IMR-90 (cell line): ENCODE data around the gene SHC1.

ENCODE experiments used
- CEBPB ChIP-seq: IDR thresholded peaks from 2 replicates; pipeline ENCODE4 v1.6.1; 2012; ENCODE audit warnings: low read depth, low read length, improper control_type of control experiment
- CHD1 ChIP-seq: IDR thresholded peaks from 2 replicates; pipeline ENCODE4 v1.6.1; 2012; ENCODE audit warnings: low read depth, low read length, improper control_type of control experiment
- FOS ChIP-seq: fragments of 150-350 bp; IDR thresholded peaks from 2 replicates; pipeline ENCODE4 v1.6.1; 2016; ENCODE audit warnings: low read depth, low read length
- MAFK ChIP-seq: IDR thresholded peaks from 2 replicates; pipeline ENCODE4 v1.6.1; 2012; ENCODE audit warnings: low read depth, low read length, improper control_type of control experiment
- MXI1 ChIP-seq: IDR thresholded peaks from 2 replicates; pipeline ENCODE4 v1.6.1; 2012; ENCODE audit warnings: low read depth, mild to moderate bottlenecking, low read length, moderate library complexity, borderline replicate concordance
- POLR2A ChIP-seq: IDR thresholded peaks from 2 replicates; pipeline ENCODE4 v1.6.1; 2012; ENCODE audit warnings: mild to moderate bottlenecking, low read depth, low read length
- RCOR1 ChIP-seq: IDR thresholded peaks from 2 replicates; pipeline ENCODE4 v1.6.1; 2012; ENCODE audit warnings: mild to moderate bottlenecking, low read length, improper control_type of control experiment; ENCODE audit not compliant: insufficient replicate concordance
- RFX5 ChIP-seq: IDR thresholded peaks from 2 replicates; pipeline ENCODE4 v1.8.0; 2012; ENCODE audit warnings: low read depth, mild to moderate bottlenecking, low read length, moderate library complexity
- SMC3 ChIP-seq: fragments of 150-350 bp; IDR thresholded peaks from 2 replicates; pipeline ENCODE4 v1.6.1; 2016; ENCODE audit warnings: low read depth, mild to moderate bottlenecking, antibody characterized with exemption, low read length, moderate library complexity
- TF ChIP-seq, protein P1 (sequence below): conservative IDR thresholded peaks from 2 replicates; pipeline ENCODE4 v1.5.1; 2012; ENCODE audit warnings: mild to moderate bottlenecking, low read depth, low read length, improper control_type of control experiment
- TF ChIP-seq, protein P2 (sequence below): fragments of 150-350 bp; IDR thresholded peaks from 2 replicates; pipeline ENCODE4 v1.6.1; 2017; ENCODE audit warnings: mild to moderate bottlenecking, antibody characterized with exemption, low read length, low read depth

DNA sequence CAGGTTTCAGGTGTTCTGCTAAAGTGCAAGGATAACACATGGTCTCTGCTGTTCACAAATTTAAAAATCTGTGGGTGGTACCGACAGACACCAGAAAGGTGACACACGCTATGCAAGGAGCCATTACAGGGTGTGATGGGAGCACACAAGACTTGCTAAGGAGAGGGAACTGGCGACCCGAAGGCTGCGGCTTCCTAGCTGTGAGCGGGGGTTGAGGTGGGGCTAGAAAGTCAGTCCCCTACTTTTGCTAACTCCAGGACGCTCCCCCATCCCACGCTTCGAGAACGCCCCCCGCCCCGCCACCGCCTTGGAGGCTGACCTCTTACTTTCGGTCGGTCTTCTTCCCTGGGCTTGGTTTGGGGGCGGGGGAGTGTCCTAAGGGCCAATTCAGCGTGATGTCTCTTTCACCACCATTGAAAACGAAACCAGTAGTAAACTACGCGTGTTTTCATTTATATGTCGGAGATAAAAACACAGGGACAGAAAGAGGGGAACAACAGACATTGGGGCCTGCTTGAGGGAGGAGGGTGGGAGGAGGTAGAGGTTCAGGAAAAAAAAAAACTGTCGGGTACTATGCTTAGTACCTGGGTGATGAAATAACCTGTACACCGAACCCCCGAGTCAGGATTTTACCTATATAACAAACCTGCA is 5.0 kb upstream of the SHC1 start:
- TF ChIP-seq, protein P1, sequence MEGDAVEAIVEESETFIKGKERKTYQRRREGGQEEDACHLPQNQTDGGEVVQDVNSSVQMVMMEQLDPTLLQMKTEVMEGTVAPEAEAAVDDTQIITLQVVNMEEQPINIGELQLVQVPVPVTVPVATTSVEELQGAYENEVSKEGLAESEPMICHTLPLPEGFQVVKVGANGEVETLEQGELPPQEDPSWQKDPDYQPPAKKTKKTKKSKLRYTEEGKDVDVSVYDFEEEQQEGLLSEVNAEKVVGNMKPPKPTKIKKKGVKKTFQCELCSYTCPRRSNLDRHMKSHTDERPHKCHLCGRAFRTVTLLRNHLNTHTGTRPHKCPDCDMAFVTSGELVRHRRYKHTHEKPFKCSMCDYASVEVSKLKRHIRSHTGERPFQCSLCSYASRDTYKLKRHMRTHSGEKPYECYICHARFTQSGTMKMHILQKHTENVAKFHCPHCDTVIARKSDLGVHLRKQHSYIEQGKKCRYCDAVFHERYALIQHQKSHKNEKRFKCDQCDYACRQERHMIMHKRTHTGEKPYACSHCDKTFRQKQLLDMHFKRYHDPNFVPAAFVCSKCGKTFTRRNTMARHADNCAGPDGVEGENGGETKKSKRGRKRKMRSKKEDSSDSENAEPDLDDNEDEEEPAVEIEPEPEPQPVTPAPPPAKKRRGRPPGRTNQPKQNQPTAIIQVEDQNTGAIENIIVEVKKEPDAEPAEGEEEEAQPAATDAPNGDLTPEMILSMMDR = no peak
- no peak for TF ChIP-seq CEBPB
- TF ChIP-seq POLR2A = 0 out of 2 replicates have a peak, but pooled peaks have one; percentile 0
- no peak for TF ChIP-seq SMC3
- no peak for TF ChIP-seq FOS
- TF ChIP-seq, protein P2, sequence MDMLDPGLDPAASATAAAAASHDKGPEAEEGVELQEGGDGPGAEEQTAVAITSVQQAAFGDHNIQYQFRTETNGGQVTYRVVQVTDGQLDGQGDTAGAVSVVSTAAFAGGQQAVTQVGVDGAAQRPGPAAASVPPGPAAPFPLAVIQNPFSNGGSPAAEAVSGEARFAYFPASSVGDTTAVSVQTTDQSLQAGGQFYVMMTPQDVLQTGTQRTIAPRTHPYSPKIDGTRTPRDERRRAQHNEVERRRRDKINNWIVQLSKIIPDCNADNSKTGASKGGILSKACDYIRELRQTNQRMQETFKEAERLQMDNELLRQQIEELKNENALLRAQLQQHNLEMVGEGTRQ = no peak
- TF ChIP-seq RFX5 = no peak
- TF ChIP-seq CHD1 = no peak
- TF ChIP-seq RCOR1 = no peak
- TF ChIP-seq MXI1 = no peak
- no peak for TF ChIP-seq MAFK
